ENCODE data around the gene TRMU. TPM values are rescaled to one million over a fixed set of nuclear protein-coding genes. Genes with fewer than 3 reads are reported as not detected.

TRMU gene
- total and polyA plus RNA-seq, 2 of the 8 experiments (the other 6 are each of a cell fraction or from before 2014, with no cell fraction given), result 43.4 to 70.6 TPM

DNA sequence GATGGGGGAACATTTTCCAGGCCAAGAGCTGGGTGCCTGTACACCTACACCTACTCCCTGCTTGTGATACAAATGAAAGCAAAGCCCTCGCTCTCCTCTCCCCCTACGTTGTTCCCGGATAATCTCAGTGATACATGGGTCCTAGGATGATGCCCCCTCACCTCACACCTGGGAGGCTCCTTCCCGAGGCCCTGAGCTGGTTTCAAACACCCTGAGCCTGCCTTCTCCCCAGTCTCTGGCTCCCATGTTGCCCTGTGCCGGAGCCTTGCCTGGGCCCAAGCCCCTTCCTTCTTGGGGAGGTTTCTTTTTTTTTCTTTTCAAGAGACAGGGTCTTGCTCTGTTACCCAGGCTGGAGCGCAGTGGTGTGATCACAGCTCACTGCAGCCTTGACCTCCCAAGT lies 23.3 kb downstream of the TRMU start:
- H3K27me3 ChIP-seq (replicated peaks in 1 of 4; ENCODE audit: control insufficient read depth in 3 of 4, extremely low read depth in 1 of 4, insufficient read depth in 3 of 4, low read length in 3 of 4), result no peaks in the 10 kb centered on the region
- ChIA-PET CTCF (ENCODE audit: partially characterized antibody) (interaction anchor here (1.1 to 5.4 kb wide), 4 partner anchors 9 to 183 kb away, joined by 3 to 44 read pairs (median 6); no protein-coding TSS in a partner anchor), POLR2A (ENCODE audit: partially characterized antibody) (interaction anchor here (0.6 to 1.5 kb wide), 5 partner anchors 15 to 182 kb away, joined by 3 read pairs; no protein-coding TSS in a partner anchor)
- H3K4me2 ChIP-seq (ENCODE audit: insufficient read depth in 1 of 2, low read depth in 2 of 2, low read length in 2 of 2), result no peak overlapping the region
- no peak overlapping the region for H3K56ac ChIP-seq (replicated peaks; ENCODE audit: insufficient read length, low read depth, low read length)
- H3K18ac ChIP-seq (ENCODE audit: extremely low read depth, low read length), result no peak overlapping the region
- no peak overlapping the region for H3K4ac ChIP-seq (replicated peaks; ENCODE audit: insufficient read length, low read depth, low read length)
- no peak overlapping the region for H3K14ac ChIP-seq (ENCODE audit: insufficient read length)
- DNase-seq (ENCODE audit: low read depth in 1 of 2, low spot score in 2 of 2) (no peak), FAIRE-seq (no peak)
- H2BK20ac ChIP-seq (ENCODE audit: low read length), result no peak overlapping the region
- H2BK12ac ChIP-seq (ENCODE audit: low read depth, low read length), result no peak overlapping the region
- no peak overlapping the region for H3K27ac ChIP-seq (ENCODE audit: low read depth, low read length)
- H4K8ac ChIP-seq (ENCODE audit: extremely low read depth, insufficient read depth, low read length), result no peak overlapping the region; the same call in 1 of the 2 replicates
- H3K36me3 ChIP-seq (ENCODE audit: control insufficient read depth in 2 of 4, insufficient read depth in 4 of 4, low read length in 3 of 4), result peaks cover 2 to 19% (median 10%) of the 10 kb centered on the region in 4 experiments; a peak in 4 of 8 replicates
- no peak overlapping the region for H3K4me3 ChIP-seq (ENCODE audit: extremely low read depth in 1 of 4, insufficient read depth in 2 of 4, low read depth in 3 of 4, low read length in 4 of 4)
- H2BK120ac ChIP-seq (replicated peaks; ENCODE audit: low read depth, low read length), result no peak overlapping the region
- H4K5ac ChIP-seq (ENCODE audit: insufficient read length, low read depth, low read length), result no peak overlapping the region
- H4K20me1 ChIP-seq (replicated peaks in 1 of 2; ENCODE audit: control insufficient read depth in 1 of 2, insufficient read depth in 2 of 2, low read length in 2 of 2), result peaks cover 7 to 10% of the 10 kb centered on the region in 2 experiments
- no peak overlapping the region for H3K23ac ChIP-seq (ENCODE audit: insufficient read length)
- TF ChIP-seq RFX5 (IDR thresholded peaks at IDR 0.05; ENCODE audit: borderline replicate concordance, low read depth, low read length) (no peak), RNF2 (IDR thresholded peaks at IDR 0.05; ENCODE audit: borderline replicate concordance, low read depth, low read length, missing control alignments, poor library complexity, severe bottlenecking) (no peak), CTBP2 (IDR thresholded peaks at IDR 0.05; ENCODE audit: borderline replicate concordance, insufficient read depth, insufficient read length, low read length) (no peak), SAP30 (IDR thresholded peaks at IDR 0.05; ENCODE audit: insufficient read depth, insufficient replicate concordance, low read length) (no peak)
- WGBS, 2 experiments (ENCODE audit: extremely low coverage in 1 of 2, insufficient coverage in 1 of 2, insufficient read length in 1 of 2, insufficient replicate concordance in 2 of 2, low coverage in 1 of 2, low lambda C conversion rate in 2 of 2, missing lambda C conversion rate in 1 of 2), result 95% methylated on average over 6 of the region's 6 CpGs; no CpG with 5 or more reads in 1 of the 2 experiments
- H3K9ac ChIP-seq (replicated peaks in 1 of 4; ENCODE audit: extremely low read depth in 1 of 4, low read depth in 3 of 4, low read length in 3 of 4), result no peak overlapping the region
- 0 out of 2 replicates have a peak, but pooled peaks cover under 1% of the 10 kb centered on the region for H3K79me1 ChIP-seq (ENCODE audit: low read depth, low read length)
- no peaks in the 10 kb centered on the region for H3K79me2 ChIP-seq (ENCODE audit: control insufficient read depth in 1 of 2, insufficient read depth in 2 of 2, low read length in 2 of 2)
- H4K91ac ChIP-seq (replicated peaks; ENCODE audit: insufficient read length, low read length), result no peak overlapping the region
- no peaks in the 10 kb centered on the region for H3K23me2 ChIP-seq (ENCODE audit: low read depth, low read length)
- H2BK5ac ChIP-seq (ENCODE audit: low read depth, low read length), result no peak overlapping the region
- H2AK5ac ChIP-seq (ENCODE audit: low read depth, low read length), result no peak overlapping the region
- H3K9me3 ChIP-seq (ENCODE audit: insufficient read depth in 2 of 2, low read depth in 1 of 2, low read length in 1 of 2), result no peaks in the 10 kb centered on the region; a peak in 1 of 4 replicates
- H2AFZ ChIP-seq (ENCODE audit: low read length), result no peak overlapping the region
- H2BK15ac ChIP-seq (ENCODE audit: low read length), result no peak overlapping the region
- H3K4me1 ChIP-seq (replicated peaks in 1 of 4; ENCODE audit: control insufficient read depth in 3 of 4, insufficient read depth in 4 of 4, low read length in 3 of 4), result no peaks in the 10 kb centered on the region
